Activated CD8-positive, alpha-beta T cell treated with anti-CD3 and anti-CD28 coated beads for 36 hours (primary cell): ENCODE measurements around the gene ZNF536. TPM values are rescaled to one million over a fixed set of nuclear protein-coding genes. Genes with fewer than 3 reads are reported as not detected.

Experiments used
- ATAC-seq: fragments of 200-7000 bp; cut with Tn5 transposase; one replicate; pipeline ENCODE4 v1.10.0; 2021; ENCODE audit warnings: mild to moderate bottlenecking, moderate library complexity
- CTCF ChIA-PET: fragments of 350-600 bp; sonication (Branson Sonifier 250); formaldehyde crosslinking; loops from one replicate; lab custom pipeline; 2021; ENCODE audit warnings: antibody characterized with exemption; lab: Charles Lee
- POLR2A ChIA-PET: fragments of 350-600 bp; sonication (Branson Sonifier 250); formaldehyde crosslinking; loops from one replicate; lab custom pipeline; 2021; ENCODE audit warnings: antibody characterized with exemption; lab: Charles Lee
- DNase-seq: peaks from one replicate; pipeline ENCODE4 v3.0.0-alpha.2; 2020
- H3K27ac Mint-ChIP-seq: one replicate; pipeline ENCODE4 v1.8.0; 2021; ENCODE audit warnings: mild to moderate bottlenecking, mixed read lengths
- H3K27me3 Mint-ChIP-seq: one replicate; pipeline ENCODE4 v1.8.0; 2021; ENCODE audit warnings: mixed read lengths
- H3K36me3 Mint-ChIP-seq: one replicate; pipeline ENCODE4 v1.8.0; 2021; ENCODE audit warnings: low read depth, mixed read lengths
- H3K4me1 Mint-ChIP-seq: one replicate; pipeline ENCODE4 v1.8.0; 2021; ENCODE audit warnings: low read depth, mixed read lengths
- H3K4me3 Mint-ChIP-seq: one replicate; pipeline ENCODE4 v1.8.0; 2021; ENCODE audit warnings: mild to moderate bottlenecking, moderate library complexity, mixed read lengths
- H3K9me3 Mint-ChIP-seq: one replicate; pipeline ENCODE4 v1.8.0; 2021; ENCODE audit warnings: mixed read lengths
- CTCF ChIP-seq: fragments of 200-600 bp; IDR thresholded peaks from one replicate; pipeline ENCODE4 v1.8.0; 2022; ENCODE audit warnings: antibody characterized with exemption, mild to moderate bottlenecking
- intact Hi-C: fragments of 100-400 bp; cut with micrococcal nuclease; formaldehyde crosslinking; loops from one replicate; pipeline ENCODE4 v1.10.0; 2022
- total RNA-seq, 2 experiments: library from RNA; stranded (reverse); gene quantifications; one replicate each; pipeline ENCODE4 v1.2.3, GENCODE V29; 2021

The ZNF536 gene
- total RNA-seq, 2 experiments from 2014 or later = not detected

DNA sequence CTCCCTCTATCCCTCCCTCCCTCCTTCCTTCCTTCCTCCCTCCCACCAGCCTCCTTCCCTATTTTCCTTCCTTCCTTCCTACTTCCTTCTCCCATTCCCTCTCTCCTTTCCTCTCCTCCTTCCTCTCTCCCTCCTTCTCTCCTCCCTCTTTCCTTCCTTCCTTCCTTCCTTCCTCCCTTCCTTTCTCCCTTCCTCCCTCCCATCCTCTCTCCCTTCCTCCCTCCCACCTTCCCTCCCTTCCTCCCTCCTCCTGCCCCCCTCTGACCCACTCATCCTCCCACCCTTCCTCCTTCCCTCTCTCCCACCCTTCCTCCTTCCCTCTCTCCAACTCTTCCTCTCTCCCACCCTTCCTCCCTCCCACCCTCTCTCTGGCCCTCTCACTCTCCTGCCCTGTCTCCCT, 132.1 kb downstream of the ZNF536 start:
- TF ChIP-seq CTCF = no peak
- ATAC-seq (no peak), DNase-seq (no peak)
- Mint-ChIP-seq H3K4me3 (no peak overlapping the region), H3K4me1 (no peaks in the 10 kb centered on the region), H3K27me3 (peaks cover 8% of the 10 kb centered on the region), H3K36me3 (no peaks in the 10 kb centered on the region), H3K9me3 (no peaks in the 10 kb centered on the region), H3K27ac (no peak overlapping the region)
- POLR2A ChIA-PET = no interaction called here
- intact Hi-C loops = no loop called here
- CTCF ChIA-PET = no interaction called here

- H3K4me1 Mint-ChIP-seq = no peaks in the 10 kb centered on the region
- ChIA-PET POLR2A (no interaction called here), CTCF (no interaction called here)
- TF ChIP-seq CTCF = no peak
- peaks cover 2% of the 10 kb centered on the region for H3K27me3 Mint-ChIP-seq
- no peak overlapping the region for H3K27ac Mint-ChIP-seq
- no peaks in the 10 kb centered on the region for H3K9me3 Mint-ChIP-seq
- no peak overlapping the region for H3K4me3 Mint-ChIP-seq
- DNase-seq (no peak), ATAC-seq (no peak)
- intact Hi-C loops = no loop called here
- H3K36me3 Mint-ChIP-seq = no peaks in the 10 kb centered on the region
These were observed 140.2 kb downstream of the ZNF536 start for GRCh38 chr19:30512176-30513081.

DNA sequence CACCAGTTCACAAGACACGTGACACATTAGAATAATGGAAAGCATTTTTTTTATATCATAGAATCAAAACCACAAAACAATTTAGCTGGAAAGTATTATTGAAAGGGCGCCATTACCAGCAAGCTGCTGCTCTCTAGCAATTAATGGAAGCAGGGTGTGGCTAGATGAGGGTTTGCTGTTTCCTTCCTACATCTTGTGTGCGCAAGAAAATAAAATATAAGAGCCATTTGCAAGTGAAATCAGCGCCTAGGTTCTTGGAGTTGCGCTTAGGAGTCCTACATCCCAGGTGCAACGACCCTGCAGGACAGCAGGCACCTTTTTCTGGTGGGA, 140.9 kb downstream of the ZNF536 start:
- POLR2A ChIA-PET = no interaction called here
- ATAC-seq = no peak

DNA sequence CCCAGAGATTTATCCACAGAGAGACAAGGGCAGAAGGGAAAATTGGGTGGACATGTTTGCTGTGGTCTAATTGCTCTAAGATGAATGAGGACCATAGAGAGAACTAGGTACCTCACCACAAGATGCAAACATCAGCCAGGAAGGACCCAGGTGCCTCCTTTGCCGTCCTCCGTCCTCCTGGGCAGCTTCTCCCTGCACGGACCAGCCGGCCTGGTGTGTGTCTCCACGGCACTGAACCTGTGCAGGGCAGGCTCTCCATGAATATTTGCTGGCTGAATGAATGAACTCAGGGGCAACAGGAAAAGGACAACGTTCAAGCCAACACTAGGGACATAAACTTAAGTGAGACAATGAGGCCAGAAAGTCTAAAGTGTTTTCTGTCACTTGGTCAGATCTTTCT, 143.9 kb downstream of the ZNF536 start:
- intact Hi-C loops = no loop called here
- Mint-ChIP-seq H3K9me3 (no peaks in the 10 kb centered on the region), H3K27me3 (no peaks in the 10 kb centered on the region), H3K4me3 (no peak overlapping the region), H3K4me1 (no peaks in the 10 kb centered on the region), H3K27ac (no peak overlapping the region), H3K36me3 (no peaks in the 10 kb centered on the region)
- TF ChIP-seq CTCF = no peak
- DNase-seq (no peak), ATAC-seq (no peak)
- ChIA-PET CTCF (no interaction called here), POLR2A (no interaction called here)

More for the DNA sequence above, 140.9 kb downstream of the ZNF536 start:
- intact Hi-C loops = no loop called here
- no peak for TF ChIP-seq CTCF
- no peaks in the 10 kb centered on the region for H3K4me1 Mint-ChIP-seq
- H3K27me3 Mint-ChIP-seq = peaks cover 2% of the 10 kb centered on the region
- no peak overlapping the region for H3K27ac Mint-ChIP-seq
- H3K36me3 Mint-ChIP-seq = no peaks in the 10 kb centered on the region
- no peaks in the 10 kb centered on the region for H3K9me3 Mint-ChIP-seq
- DNase-seq = no peak
- CTCF ChIA-PET = no interaction called here
- no peak overlapping the region for H3K4me3 Mint-ChIP-seq

GRCh38 chr19:30516531-30516930, 144.3 kb downstream of the ZNF536 start:
- intact Hi-C loops = no loop called here
- ATAC-seq (no peak), DNase-seq (no peak)
- CTCF ChIA-PET = no interaction called here
- POLR2A ChIA-PET = no interaction called here
- no peaks in the 10 kb centered on the region for H3K9me3 Mint-ChIP-seq
- no peak overlapping the region for H3K27ac Mint-ChIP-seq
- TF ChIP-seq CTCF = no peak
- H3K4me1 Mint-ChIP-seq = no peaks in the 10 kb centered on the region
- H3K4me3 Mint-ChIP-seq = no peak overlapping the region
- no peaks in the 10 kb centered on the region for H3K27me3 Mint-ChIP-seq
- no peaks in the 10 kb centered on the region for H3K36me3 Mint-ChIP-seq
